H1 (cell line): ENCODE measurements around the gene GPR171. TPM values are rescaled to one million over a fixed set of nuclear protein-coding genes. Genes with fewer than 3 reads are reported as not detected.

ENCODE experiments used
- polyA plus RNA-seq, 7 experiments: library from polyadenylated mRNA; depleted of rRNA in 3 of 7; stranded (reverse) in 5 of 7; unstranded in 2 of 7; fragments of >200 nt in 5 of 7; fragments of 200-250 nt in 2 of 7; gene quantifications; 1 replicate in 5 of 7; 2 replicates in 1 of 7; 4 replicates in 1 of 7; pipeline versions ENCODE4 v1.2.1 to v1.2.3, GENCODE V29; 2011 to 2013; ENCODE audit warnings: missing spikeins in 2 of 7, mixed read lengths in 2 of 7
- total RNA-seq: library from RNA; stranded (reverse); fragmentation: NEBNext Ultra II Directional; extraction: Animal tissue kit (Norgen Biotek cat#: 25700); gene quantifications from 2 replicates; pipeline ENCODE4 v1.2.1, GENCODE V29; 2021
- TF ChIP-seq, protein P1 (sequence below): IDR thresholded peaks from 2 replicates; pipeline ENCODE4 v1.6.1; 2012; ENCODE audit warnings: inconsistent platforms

The GPR171 gene
- total and polyA plus RNA-seq, 2 of the 8 experiments (the other 6 are each of a cell fraction or from before 2014, with no cell fraction given), result not detected

- TF ChIP-seq, protein P1, sequence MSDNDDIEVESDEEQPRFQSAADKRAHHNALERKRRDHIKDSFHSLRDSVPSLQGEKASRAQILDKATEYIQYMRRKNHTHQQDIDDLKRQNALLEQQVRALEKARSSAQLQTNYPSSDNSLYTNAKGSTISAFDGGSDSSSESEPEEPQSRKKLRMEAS, result no peak
Observed at GRCh38 chr3:151199554-151200438, 3.2 kb downstream of the GPR171 start (continued).
